ENCODE data around the gene NXPE1.
"Not testable (repeated sequence)": the region's sequence is repeated elsewhere in the genome, so short reads cannot be mapped to it uniquely, and the experiment has no call there.

Gene NXPE1

DNA sequence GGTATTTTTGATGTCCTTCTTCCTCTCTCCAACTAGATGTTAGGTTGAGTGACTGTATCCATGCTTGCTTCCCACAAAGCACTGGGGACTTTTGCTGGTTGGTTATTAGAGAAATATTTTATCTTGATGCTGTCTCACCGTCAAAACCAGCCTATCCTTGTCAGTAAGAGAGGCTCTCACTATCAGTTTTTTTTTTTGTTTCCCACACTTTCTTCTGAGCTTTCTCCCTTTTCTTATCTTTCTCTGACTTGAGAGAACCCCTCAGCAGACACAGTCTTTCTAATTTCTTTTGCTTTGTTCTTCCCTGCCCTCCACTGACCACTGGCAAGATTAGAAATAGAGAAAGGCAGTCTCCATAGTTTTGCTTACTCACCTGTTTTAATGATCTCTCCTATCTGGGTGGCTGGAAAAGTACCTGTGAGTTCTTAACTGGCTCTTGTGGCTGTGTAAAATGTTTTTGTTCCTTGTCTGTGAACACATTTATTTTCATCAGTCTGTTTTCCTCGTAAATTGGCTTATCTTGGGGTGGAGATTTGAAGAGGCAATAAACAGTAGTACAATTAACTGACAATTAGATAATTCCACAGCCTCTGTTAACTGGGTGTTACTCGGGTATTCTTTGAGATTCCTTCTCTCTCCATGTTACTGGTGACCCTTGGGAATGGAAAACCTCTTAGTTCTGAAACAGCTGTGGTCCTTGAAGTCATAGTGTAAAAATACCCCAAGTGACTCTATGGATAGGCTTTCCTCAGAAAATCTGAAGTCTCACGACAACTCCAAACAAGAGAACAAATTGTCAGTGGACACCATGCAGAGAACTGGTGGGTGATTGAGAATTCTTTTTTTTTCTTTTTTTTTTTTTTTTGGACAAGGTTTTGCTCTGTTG is at the start of gene NXPE1:
Gene NXPE1 (minus strand): TSS at position 457 of the 886 bp plus-strand sequence. CDS start 8,680 bp downstream, outside the sequence.
- no peak for DNase-seq (ENCODE audit: low read depth)

DNA sequence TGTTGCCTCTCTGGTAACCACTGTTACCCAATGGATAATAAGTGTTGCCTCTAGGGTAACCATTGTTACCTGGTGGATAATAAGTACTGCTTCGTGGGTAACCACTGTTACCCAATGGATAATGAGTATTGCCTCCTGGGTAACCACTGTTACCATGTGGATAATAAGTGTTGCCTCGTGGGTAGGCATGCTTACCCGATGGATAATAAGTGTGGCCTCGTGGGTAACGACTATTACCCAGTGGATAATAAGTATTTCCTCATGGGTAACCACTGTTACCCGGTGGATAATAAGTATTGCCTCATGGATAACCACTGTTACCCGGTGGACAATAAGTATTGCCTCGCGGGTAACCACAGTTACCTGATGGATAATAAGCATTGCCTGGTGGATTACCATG is 49.7 kb upstream of the NXPE1 start:
- no peak for DNase-seq (ENCODE audit: low read depth)

DNA sequence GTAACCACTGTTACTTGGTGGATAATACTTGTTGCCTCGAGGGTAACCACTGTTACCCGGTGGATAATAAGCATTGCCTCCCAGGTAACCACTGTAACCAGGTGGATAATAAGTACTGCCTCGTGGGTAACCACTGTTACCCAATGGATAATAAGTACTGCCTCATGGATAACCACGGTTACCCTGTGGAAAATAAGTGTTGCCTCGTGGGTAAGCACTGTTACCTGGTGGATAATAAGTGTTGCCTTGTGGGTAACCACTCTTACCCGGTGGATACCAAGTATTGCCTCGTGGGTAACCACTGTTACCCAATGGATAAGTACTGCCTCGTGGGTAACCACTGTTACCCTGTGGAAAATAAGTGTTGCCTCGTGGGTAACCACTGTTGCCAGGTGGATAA is 48.9 kb upstream of the NXPE1 start:
- DNase-seq (ENCODE audit: low read depth) = not testable (repeated sequence)

DNA sequence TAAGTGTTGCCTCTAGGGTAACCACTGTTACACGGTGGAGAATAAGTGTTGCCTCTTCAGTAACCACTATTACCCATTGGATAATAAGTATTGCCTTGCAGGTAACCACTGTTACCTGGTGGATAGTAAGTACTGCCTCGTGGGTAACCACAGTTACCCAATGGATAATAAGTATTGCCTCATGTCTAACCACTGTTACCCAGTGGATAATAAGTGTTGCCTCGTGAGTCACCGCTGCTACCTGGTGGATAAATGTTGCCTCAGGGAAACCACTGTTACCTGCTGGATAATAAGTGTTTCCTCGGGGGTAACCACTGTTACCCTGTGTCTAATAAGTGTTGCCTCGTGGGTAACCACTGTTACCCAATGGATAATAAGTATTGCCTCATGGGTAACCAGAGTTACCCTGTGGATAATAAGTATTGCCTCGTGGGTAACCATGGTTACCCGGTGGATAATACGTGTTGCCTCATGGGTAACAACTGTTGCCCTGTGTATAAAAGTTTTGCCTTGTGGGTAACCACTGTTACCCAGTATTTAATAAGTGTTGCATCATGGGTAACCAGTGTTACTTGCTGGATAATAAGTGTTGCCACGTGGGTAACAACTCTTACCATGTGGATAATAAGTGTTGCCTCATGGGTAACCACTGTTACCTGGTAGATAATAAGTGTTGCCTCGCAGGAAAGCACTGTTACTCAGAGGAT is 48.2 kb upstream of the NXPE1 start:
- DNase-seq (ENCODE audit: low read depth) = no peak

DNA sequence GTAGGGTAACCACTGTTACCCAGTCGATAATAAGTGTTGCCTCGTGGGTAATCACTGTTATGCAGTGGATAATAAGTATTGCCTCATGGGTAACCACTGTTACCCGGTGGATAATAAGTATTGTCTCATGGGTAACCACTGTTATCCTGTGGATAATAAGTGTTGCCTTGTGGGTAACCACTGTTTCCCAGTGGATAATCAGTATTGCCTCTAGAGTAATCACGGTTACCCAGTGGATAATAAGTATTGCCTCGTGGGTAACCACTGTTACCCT is 47.1 kb upstream of the NXPE1 start:
- DNase-seq (ENCODE audit: low read depth) = not testable (repeated sequence)

DNA sequence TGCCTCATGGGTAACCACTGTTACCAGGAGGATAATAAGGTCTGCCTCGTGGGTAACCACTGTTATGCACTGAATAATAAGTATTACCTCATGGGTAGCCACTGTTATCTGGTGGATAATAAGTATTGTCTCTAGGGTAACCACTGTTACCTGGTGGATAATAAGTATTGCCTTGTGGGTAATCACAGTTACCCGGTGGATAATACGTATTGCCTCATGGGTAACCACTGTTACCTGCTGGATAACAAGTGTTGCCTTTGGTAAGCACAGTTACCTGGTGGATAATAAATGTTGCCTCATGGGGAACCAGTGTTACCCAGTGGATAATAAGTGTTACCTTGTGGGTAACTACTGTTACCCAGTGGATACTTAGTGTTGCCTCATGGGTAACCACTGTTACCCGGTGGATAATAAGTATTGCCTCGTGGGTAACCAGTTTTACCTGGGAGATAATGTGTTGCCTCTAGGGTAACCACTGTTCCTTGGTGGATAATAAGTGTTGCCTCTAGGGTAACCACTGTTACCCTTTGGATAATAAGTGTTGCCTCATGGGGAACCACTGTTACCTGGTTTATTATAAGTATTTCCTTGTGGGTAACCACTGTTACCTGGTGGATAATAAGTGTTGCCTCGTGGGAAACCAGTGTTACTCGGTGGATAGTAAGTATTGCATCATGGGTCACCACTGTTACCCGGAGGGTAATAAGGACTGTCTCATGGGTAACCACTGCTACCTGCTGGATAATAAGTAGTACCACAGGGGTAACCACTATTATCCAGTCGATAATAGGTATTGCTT is 46.5 kb upstream of the NXPE1 start:
- no peak for DNase-seq (ENCODE audit: low read depth)

DNA sequence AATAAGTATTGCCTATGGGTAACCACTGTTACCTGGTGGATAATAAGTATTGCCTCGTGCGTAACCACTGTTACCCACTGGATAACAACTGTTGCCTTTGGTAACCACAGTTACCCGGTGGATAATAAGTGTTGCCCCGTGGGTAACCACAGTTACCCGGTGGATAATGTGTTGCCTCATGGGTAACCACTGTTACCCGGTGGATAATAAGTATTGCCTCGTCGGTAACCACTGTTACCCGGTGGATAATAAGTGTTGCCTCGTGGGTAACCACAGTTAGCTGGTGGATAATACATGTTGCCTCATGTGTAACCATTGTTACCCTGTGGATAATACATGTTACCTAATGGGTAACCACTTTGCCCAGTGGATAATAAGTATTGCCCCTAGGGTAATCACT is 45.7 kb upstream of the NXPE1 start:
- DNase-seq (ENCODE audit: low read depth) = no peak

DNA sequence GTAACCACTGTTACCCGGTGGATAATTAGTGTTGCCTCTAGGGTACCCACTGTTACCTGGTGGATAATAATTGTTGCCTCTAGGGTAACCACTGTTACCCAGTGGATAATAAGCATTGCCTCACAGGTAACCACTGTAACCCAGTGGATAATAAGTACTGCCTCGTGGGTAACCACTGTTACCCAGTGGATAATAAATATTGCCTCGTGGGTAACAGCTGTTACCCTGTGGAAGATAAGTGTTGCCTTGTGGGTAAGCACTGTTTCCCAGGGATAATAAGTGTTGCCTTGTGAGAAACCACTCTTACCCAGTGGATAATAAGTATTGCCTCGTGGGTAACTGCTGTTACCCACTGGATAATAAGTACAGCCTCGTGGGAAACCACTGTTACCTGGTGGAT is 45.2 kb upstream of the NXPE1 start:
- DNase-seq (ENCODE audit: low read depth) = no peak

DNA sequence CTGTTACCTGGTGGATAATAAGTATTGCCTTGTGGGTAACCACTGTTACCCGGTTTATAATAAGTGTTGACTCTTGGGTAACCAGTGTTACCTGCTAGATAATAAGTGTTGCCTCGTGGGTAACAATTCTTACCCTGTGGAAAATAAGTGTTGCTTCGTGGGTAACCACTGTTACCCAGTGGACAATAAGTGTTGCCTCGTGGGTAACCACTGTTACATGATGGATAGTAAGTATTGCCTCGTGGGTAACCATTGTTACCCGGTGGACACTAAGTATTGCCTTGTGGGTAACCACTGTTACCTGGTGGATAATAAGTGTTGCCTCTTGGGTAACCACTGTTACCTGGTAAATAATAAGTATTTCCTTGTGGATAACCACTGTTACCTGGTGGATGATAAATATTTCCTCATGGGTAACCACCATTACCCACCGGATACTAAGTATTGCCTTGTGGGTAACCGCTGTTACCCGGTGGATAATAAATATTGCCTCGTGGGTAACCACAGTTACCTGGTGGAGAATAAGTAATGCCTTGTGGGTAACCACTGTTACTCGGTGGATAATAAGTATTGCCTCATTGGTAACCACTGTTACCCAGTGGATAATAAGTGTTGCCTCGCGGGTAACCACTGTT is 44.6 kb upstream of the NXPE1 start:
- DNase-seq (ENCODE audit: low read depth) = no peak

DNA sequence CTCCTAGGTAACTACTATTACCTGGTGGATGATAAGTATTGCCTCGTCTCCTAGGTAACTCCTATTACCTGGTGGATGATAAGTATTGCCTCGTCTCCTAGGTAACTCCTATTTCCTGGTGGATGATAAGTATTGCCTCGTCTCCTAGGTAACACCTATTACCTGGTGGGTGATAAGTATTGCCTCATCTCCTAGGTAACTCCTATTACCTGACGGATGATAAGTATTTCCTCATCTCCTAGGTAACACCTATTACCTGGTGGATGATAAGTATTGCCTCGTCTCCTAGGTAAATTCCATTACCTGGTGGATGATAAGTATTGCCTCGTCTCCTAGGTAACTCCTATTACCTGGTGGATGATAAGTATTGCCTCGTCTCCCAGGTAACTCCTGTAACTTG is 43.5 kb upstream of the NXPE1 start:
- DNase-seq (ENCODE audit: low read depth) = not testable (repeated sequence)

DNA sequence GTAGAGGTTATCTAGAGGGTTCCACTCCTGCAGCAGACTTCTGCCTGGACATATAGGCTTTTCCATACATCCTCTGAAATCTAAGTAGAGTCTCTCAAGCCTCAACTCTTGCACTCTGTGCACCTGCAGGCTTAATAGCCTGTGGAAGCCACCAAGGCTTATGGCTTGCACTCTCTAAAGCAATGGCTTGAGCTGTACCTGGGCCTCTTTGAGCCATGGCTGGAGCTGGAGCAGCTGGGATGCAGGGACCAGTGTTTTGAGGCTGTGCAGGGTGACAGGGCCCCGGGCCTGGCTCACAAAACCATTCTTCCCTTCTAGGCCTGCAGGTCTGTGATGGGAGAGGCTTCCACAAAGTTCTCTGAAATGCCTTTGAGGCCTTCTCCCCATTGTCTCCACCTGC is 38.8 kb upstream of the NXPE1 start:
- DNase-seq (ENCODE audit: low read depth) = no peak

DNA sequence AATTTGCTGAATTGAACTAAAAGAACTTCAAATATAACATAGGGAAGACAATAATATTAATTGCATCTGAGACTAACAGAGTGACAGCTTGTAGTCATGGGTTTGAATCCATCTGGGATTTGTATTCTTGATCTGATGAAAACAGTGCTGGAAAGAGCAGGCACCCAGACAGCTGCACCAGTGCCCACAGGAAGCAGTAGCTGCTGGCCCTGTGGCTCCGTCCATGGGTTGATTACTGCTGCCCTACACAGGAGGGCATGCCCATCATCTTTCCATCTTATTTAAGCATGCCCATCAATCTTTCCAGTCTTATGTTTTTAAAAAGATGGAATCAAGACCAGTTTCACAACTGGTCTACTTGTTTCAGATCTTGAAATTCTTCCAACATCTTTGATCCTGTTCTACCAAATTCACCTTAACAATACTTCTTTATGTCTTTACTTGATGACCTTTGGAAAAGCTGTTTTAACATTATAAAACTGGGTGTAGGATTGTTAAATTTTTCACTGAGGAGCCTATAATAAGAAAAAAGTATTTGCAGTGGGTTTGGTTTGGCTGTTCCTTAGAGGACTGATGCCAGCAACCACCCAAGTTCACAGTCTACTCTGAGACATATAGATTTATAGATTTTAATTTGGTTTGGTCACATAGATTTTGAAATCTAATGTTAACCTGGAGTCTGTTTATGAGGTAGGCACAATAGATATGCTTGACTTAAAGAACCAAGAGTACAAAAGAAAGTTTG is 36.7 kb upstream of the NXPE1 start:
- no peak for DNase-seq (ENCODE audit: low read depth)

DNA sequence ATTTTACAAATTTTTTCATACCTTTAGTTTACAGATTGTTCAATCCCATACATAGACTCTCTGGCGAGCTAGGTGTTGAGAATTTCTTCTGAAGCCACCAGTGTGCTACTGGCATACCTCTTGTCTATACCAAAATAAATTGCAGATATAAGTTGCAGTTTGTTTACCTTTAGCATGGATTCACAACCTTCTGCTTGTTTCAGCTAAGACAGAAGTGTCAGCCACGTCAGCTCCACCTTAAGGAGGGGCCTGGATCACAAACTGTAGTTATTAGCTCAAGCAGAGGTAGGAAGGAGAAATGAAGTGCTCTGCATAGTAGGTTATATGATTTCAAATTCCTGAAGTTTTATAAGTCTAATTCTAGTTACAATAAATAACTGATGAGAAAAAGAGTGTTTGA is 35.9 kb upstream of the NXPE1 start, which contains the start of gene NXPE4:
Gene NXPE4 (minus strand): TSS at position 216 of the 400 bp plus-strand sequence. CDS start 1,027 bp downstream, outside the sequence.
- DNase-seq (ENCODE audit: low read depth) = no peak

DNA sequence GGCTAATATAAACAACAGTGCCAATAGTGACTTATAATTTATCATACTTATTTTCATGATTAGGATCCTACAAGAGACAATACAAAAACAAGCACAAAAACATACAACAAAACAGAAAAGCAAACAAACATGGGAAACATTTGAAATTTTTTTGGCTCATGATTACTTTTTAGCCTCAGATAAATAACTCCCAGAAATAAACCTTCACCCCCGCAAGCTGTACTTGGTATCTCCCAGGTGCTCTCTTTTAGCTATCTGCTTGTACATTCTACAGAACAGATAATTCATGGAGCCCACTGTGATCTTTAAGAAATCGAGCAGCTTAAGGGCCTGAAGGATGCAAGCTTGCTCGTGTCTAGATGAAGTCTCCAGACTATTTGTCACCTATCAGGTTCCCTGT is 35.0 kb upstream of the NXPE1 start:
- DNase-seq (ENCODE audit: low read depth) = no peak

DNA sequence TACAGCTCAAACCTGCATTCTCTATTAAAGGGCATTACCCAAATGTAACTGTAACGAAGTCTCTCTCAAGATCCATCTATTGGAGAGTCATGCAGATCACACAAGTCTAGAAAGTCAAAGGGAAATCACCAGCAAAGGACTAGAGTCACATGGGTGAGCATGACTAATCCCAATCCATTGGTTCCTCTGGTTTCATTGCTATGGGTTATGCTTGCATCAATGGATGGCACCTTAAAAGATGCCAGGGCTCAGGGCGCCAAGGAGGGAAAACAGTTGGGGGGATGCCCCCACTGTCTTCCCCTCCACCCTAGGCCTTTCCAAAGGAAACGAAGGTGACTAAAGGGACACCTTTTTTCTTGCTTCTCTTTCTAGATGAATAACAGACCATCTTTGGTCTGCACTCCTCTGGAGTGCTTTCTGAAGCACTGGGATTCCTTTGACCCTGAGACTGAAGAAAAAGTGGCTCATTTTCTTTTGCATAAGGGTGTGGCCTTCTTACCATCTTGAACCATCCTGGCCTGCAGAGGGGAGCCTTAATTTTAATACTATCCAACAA is 27.8 kb upstream of the NXPE1 start:
- DNase-seq (ENCODE audit: low read depth) = no peak

DNA sequence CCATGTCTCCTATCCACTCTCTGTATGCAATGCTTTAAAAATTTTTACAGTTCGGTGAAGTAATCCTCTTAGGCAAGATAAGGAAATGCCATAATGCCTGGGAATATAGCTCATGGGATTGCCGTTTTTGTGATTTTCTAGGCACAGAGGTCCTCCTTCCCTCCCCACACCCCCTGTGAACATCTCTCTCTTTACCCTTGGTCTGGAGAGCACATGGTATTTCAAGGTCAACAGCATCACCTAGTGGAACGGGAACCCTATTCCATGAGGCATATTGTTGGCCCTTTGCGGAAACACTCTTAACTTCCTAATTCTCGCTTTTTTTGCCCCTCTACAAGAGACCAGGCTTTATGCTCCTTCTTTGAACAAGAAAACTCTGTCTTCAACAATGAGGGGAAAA is 27.1 kb upstream of the NXPE1 start:
- DNase-seq (ENCODE audit: low read depth) = no peak

DNA sequence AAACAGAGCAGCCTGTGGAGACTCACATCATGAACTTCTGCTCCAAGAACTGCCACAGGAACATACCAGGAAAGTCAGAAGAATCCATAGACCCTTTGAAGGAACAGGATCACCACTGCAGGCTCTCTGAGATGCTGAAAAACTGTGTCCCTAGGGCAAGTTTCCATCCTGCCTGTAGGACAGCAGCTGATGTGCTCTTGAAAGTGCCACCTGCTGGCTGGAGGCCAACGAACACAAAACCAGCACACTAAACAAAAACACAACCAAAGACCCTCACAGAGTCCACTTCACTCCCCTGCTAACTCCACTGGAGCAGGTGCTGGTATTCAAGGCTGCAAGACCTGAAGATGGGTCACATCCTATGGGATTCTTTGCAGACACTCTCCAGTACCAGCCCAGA is 12.0 kb upstream of the NXPE1 start:
- no peak for DNase-seq (ENCODE audit: low read depth)

DNA sequence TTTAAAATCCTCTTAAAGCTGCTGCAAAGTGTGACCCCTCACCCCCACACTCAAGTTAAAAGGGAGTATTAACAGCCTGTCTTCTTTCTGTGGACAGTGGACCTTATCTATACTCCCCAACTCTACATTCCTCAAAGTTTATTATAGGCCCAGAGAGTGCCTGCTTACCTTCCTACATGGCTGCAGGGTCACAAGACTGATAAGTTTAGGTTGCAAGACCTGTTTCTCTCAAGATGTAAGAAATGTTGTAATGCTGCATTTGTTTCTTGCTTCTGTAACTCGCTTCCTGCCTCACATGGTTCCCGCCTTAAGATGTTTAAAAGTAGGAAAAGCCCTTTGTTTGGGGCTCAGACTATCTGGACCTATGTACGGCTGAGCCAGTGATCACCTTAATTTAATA is 10.1 kb upstream of the NXPE1 start:
- DNase-seq (ENCODE audit: low read depth) = no peak

DNA sequence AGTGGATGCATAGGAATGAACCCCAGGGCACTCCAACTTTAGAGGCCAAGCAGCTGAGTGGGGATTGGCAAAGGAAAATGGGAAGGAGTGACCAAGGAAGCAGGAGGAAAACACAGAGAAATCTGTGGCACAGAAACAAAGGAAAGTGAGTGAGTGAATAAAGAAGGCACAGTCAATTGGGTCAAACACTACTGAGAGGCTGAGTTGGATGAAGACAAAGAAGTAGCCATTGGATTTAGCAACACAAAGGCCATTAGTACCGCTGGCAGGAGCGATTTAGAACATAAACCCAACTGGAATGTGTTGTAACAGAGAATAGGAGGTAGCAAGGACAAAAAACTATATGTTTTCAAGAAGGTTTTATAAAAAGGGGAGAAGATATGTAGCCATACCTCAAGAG is 6.6 kb upstream of the NXPE1 start:
- no peak for DNase-seq (ENCODE audit: low read depth)

DNA sequence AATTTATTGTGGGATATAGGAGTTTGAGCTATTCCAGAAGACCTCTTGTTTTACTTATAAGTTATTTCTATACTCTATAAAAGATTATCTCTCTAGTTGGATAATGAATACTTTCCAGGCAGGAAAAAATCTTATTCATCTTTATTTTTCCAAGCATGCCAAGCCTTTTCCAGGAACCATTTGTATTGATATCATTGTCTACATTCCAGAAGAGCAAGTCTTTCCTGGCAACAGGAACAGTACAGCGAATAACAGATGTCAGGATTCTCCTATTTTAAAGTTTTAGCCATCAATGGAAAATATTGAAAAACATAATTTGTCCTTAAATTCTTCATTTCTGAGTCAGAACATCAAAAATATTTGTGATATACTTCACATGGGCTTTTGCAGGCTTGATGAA is 5.2 kb upstream of the NXPE1 start:
- DNase-seq (ENCODE audit: low read depth) = no peak

DNA sequence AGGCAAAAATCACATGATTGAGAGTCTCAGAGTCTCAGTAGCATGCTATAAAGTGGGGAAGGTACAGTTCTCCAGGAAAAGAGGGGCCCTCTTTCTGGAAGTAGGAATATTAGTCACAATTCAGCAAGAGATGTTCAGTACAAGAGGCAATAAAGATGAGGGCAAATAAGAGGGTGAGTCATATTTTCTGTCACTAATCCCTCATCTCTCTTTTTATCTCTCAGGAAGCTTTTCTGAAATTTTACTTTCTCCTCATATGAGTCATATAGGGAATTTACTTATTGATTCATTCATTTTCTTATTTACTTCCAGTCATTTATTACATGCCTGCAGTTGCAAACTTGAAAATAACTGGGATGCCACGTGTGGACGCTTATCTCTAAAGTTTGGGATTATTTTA is 3.4 kb upstream of the NXPE1 start:
- DNase-seq (ENCODE audit: low read depth) = no peak

Measured in stimulated activated CD8-positive, alpha-beta memory T cell treated with anti-CD3 and anti-CD28 coated beads, Interleukin-7, amount 100 ng/mL, for 24 hours (primary cell).